NCI-H345 (cell line): ENCODE results near the gene AGPS.
"Not testable (repeated sequence)": the region's sequence is repeated elsewhere in the genome, so short reads cannot be mapped to it uniquely, and the experiment has no call there.

ENCODE experiments used
- DNase-seq: peaks from one replicate; lab custom pipeline; 2025; lab: John Stamatoyannopoulos, UW

Gene AGPS

DNA sequence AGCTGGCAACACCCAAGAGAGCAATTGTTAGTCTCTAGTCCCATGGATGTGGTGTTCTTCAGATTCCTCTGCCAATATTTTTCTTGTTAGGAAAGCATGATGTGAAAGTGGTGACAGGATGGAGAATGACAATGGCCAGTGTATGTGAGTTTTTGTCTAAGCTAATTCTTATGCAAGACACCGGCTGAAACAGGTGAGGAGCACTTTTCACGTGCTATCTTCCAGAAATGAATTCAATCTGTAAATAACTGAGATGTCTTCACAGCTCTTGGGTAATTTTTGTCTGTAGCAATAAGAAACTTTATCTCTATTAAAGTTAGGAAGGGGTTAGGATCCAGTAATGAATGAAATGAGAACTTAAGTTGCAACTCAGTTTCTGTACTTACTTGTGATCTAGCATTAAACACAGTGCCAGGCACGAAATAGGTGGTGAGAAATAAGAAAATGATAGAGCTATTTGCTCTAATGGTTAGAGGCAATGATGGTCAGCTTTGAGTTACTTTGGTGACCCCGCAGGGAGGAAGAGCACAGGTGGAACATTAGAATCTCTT is 676 bp upstream of the AGPS start:
- DNase-seq: no peak

DNA sequence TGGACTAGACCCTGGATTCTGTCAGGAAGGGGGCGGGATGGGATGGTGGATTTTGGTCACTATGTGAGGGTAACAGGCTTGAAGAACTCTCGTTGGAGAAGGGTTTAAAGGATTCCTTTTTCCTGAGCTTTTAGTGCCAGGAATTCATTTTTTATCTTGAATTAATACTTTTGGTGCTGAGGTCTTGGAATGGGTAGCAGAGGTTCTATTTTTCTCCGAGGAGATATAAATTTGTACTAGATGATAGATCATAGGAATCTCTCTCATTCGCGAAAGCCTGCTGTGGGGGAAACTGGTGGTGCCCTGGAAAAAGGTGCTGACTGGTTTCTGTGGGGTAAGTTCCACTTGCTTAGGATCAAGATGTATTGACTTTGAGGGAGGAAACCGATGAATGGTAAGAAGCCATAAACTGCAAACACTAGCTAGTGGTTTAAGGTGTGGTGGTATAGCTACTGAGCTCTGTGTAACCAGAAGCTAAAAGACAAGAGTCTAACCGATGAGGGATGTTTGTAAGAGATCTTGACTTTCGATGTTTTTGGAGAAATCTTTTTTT is 706 bp downstream of the AGPS start:
- no peak for DNase-seq

DNA sequence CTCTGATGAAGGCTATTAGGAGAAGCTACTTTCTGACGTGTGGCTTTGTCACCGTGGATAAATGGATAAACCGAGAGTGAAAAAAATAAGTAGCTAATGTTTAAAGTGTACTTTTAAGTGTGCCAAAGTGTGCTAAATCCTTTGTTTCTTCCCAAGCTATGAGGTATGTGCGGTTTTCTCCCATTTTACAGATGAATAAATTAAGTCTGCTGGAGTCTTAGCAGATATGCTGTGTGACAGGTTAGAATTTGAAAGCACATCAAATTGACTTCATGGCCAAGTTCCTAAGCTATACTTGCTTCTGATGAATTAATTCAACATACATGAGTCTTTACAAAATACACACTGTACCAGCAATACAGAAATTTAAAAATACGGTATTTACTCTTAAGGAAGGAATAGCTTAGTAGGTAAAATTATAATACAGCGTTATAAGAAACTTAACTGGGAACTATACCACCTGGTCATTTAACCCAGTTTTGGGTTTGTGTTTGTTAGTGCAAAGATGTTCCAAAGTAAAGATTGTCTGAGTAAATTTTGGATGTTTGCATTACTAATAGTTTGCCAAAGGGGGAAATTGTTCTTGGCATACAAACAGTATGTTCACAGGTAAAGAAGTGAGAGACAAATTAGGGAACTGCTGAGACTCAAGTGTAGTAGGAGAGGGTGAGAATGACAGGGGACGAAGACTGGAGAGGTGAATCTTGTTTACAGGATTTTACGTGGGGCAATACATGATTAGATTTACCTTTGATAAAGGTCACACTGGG is 1.4 kb downstream of the AGPS start:
- DNase-seq: no peak

DNA sequence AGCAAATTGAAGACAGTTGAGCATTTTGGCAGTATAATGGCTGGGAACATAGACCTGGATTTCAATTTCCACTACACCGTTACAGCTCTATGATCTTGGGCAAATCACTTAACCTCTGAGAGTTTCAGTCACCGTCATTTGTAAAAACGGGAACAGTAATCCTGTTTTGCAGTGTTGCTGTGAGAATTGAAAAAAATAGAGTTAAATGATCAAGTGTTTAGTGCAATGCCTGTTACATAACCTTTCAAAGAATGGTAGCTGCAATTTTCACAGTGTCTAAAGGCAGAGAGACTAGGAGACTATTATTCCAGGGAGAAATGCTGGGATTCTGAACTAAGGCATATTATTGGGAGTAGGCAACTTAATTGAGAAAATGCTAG is 2.0 kb downstream of the AGPS start:
- DNase-seq: no peak

- DNase-seq: no peak
Measured at GRCh38 chr2:177395351-177396065, 2.9 kb downstream of the AGPS start.

- no peak for DNase-seq
Measured at GRCh38 chr2:177396703-177397460, 4.3 kb downstream of the AGPS start.

GRCh38 chr2:177397481-177398289 is 5.1 kb downstream of the AGPS start:
- no peak for DNase-seq

DNA sequence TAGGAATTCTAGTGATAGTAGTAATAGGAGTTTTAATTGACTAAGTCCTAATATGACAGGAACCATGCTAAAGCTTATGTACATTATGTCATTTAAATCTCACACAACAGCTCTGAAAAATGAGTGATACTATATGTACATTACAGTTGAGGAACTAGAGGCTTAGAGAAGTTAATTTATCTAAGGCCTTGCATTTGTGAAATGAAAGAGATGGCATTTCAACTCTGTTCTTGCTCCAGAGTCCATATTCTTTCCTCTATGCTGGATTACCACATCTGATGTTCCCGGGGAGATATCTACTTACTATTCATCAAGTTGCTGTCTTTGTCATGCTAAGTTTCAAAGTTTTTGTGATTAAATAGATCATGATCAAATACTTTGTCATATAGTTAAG is 5.7 kb downstream of the AGPS start:
- DNase-seq: no peak

DNA sequence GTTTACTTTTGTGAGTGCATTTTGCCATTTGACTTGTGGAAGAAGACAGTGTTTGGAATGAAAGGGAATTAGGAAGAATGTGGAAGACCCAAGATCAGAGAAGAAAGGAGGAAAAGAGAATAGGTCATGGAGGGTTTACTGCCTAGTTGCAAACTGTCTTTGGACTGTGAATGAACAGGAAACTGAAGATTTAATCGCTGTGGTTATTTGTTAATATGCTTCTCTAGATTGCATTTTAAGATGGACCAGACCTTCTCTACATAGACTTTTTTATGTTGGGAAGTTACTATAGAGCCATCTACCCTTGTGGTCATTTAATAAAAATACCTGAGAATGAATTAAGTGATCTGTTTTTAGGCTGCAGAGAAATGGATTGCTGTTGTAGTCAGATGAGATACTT is 6.2 kb downstream of the AGPS start:
- DNase-seq: no peak

DNA sequence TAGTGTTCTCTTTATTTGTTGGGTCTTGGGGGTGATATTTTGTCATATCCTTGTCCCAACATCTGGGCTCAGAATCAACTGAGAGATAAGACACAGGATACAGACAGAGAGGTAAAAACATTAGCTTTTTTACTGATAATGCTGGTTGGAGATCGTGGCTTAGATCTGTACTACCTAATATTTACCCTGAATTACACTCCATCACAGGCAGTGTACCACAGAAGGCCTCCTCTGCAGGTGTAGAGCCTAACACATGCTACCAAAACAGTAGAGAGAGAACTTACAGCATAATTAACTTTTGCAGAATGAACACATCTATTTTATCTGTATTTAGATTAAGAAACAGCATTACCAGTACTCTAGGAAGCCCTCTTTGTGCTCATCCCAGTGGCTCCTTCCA is 6.8 kb downstream of the AGPS start:
- DNase-seq: no peak

GRCh38 chr2:177400337-177400923 is 7.9 kb downstream of the AGPS start:
- no peak for DNase-seq

DNA sequence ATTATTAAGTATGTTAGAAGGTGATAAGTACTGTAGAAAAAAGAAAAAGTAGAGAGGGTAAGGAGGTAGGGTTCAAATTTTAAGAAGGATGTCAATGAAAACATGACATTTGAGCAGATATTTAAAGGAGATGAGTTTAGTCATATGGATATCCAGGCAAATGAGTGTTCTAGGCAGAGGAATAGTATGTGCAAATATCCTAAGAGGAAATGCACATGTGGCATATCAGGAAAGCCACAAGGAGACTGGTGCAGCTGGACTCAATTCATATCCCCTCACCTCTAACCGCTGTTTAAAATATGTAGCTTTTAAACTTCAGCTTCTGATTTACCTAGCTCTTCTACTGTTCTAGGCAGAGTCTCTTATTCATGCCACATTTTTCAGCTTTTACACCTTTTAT is 9.5 kb downstream of the AGPS start:
- DNase-seq: no peak

DNA sequence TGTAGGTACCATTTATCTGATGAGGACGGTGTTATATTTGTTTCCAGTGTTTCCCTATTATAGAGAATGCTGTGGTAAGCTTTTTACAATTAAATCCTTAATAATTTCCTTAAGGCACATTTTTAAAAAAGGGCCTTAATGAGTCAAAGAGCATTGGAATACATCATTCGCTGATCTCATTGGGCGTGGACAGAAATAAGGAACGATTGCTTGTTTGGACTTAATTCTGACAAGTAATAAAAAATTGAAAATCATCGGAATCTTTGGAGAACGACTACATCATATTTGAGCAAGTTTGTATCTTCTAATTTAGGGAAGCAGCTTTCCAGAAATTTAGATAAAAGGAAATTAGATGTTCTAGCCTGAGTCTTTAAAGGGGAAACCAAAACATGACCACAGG is 11.3 kb downstream of the AGPS start:
- DNase-seq: no peak

DNA sequence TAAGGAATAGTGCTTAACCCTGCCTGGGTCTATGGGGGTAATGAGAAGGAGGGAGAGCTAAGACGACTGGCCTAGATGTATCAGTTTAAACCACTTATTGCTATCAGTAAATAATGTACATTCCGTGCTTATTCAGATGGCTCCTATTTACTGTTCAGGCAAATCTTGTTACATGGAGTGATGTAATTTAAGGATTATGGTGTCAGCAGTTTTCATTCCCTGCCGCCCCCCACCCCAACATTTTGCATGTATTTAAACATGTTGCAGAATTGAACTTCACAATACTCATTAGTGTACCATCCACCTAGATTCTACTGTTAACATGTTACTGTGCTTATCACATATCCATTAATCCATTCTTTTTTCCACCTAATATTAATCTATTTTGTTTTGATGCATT is 11.7 kb downstream of the AGPS start:
- DNase-seq: no peak

GRCh38 chr2:177405029-177405692 is 12.6 kb downstream of the AGPS start:
- no peak for DNase-seq

GRCh38 chr2:177406182-177406581 is 13.6 kb downstream of the AGPS start:
- no peak for DNase-seq

DNA sequence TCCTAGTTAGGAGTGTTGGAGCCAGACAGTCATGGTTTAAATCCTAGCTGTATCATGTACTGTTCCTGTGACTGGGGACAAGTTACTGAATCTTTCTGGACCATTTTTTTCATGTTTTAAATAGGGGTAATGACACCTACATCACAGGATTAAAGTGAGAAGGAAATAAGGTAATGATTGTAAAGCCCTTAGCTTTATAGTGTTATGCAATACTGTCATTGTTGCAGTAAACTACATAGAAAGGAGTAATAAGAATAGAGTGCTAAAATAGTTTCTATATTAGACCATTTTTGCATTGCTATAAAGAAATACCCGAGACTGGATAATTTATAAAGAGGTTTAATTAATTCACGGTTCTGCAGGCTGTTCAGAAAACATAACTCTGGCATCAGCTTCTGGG is 14.5 kb downstream of the AGPS start:
- no peak for DNase-seq

DNA sequence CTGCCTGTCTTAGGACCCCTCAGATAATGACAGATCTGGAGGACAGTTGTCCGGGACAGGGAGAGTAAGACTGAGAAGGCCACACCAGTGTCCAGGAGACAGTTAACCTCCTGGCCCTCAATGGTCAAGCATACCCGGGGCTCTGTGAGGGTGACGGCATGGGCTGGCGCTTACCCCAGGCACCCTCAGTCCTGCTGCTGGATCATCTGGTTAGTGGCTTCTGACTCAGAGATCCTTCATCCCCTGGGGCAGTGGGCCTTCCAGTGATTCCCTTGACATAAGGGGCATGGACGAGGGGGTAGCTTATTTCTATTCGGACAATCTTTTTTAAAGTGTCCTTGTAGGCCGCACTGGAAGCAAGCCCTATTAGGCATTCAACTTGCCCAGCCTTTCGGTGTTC is 18.1 kb downstream of the AGPS start:
- not testable (repeated sequence) for DNase-seq

GRCh38 chr2:177413703-177414102 is 21.1 kb downstream of the AGPS start:
- no peak for DNase-seq

GRCh38 chr2:177419274-177419673 is 26.7 kb downstream of the AGPS start:
- no peak for DNase-seq

GRCh38 chr2:177422271-177422670 is 29.7 kb downstream of the AGPS start:
- DNase-seq: no peak
